DMS 273 (cell line): Measurements from ENCODE around the gene ADCY6.

Source experiments
- DNase-seq: peaks from one replicate; lab custom pipeline; 2025; ENCODE audit not compliant: unreplicated experiment; lab: John Stamatoyannopoulos, UW

Gene ADCY6

GRCh38 chr12:48816143-48816854 lies 27.4 kb upstream of the ADCY6 start:
- peak; percentile 42 for DNase-seq

GRCh38 chr12:48815126-48816110 lies 26.5 kb upstream of the ADCY6 start:
- DNase-seq = peak; percentile 81

GRCh38 chr12:48814262-48815125 lies 25.6 kb upstream of the ADCY6 start:
- peak; percentile 85 for DNase-seq

DNA sequence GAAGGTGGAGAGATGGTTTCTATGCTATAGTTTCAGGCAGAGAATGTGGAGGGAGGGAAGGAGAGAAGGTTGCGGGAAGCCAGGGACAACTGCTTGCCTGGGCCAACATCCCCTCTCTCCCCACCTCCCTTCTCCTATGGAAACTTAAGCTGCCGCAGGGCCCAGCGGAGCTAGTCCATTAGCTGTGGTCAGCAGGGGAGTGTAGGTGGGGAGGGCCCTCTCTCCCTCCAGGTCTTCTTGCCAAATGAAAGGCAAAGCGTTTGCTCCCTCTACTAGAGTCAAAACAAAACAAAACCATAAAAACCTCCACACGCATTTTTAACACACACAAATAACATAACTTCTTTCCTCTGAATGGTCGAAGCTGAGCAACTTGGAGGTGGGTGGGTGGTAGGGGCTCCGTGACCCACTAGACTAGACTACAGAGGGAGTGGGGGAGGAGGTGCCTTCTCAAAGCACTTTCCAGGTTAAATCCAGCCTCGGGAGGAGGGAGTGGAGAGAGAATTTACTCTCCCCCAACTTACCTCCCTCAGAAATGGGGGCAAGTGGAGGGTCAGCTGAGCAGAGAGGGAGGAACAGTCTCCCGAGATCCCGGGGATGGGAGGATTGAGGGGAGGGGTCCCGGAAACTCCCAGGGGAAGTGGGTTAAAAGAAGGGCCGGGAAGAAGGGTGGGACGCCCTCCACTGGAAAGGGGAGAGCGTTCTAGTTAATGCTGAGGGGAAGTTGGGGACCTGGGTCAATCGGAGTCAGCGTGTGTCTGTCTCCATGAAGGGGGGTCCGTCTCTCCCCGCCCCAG lies 24.8 kb upstream of the ADCY6 start:
- DNase-seq = no peak

GRCh38 chr12:48812389-48812788 lies 23.5 kb upstream of the ADCY6 start:
- DNase-seq = no peak

- DNase-seq = no peak
Measured at GRCh38 chr12:48811437-48812090, 22.7 kb upstream of the ADCY6 start.

DNA sequence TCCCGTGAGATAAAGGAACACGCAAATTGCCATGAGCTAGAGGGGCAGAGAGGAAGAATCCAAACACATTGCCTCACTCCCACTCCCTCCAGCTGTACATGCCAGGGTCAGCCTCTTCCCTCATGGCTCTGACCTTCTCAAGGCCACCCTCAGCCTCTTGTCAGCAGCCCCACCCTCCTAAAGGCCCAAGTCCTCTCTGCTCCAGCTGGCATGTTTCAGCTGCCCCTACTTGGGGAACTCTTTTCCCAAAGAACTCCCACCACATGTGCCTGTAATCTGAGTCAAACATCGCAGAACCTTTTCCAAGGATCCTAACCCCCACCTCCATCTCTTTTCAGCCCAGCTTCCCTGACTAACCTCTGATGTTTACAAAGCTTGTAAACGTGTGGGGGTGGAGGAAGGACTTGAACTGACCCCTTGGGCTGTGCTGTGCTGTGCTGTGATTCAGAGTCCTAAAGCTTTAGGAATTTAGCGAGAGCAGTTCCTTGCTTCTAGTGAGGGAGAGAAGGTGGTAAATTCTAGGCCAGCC lies 22.1 kb upstream of the ADCY6 start:
- DNase-seq = no peak

GRCh38 chr12:48807981-48808380 lies 19.1 kb upstream of the ADCY6 start:
- no peak for DNase-seq

GRCh38 chr12:48803675-48804074 lies 14.8 kb upstream of the ADCY6 start:
- no peak for DNase-seq

DNA sequence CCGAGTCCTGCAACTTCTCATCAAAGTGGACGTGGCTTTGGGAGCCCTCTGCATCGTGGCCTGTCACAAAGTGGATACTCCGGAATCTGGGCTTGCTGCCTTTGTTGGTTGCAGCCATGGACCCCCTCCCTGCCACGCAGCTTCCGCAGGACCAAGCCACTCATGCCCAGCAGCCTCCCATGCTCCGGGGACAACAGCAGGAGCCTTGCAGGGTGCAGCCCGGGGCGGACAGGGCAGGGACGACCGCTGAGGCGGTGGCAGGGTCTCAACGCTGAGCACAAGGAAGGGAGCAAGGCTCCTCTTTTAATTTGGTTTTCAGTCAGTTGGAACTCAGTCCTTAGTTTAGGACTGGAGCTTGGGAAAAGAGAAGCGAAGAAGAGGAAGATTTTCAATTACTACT lies 12.1 kb upstream of the ADCY6 start:
- DNase-seq = no peak

DNA sequence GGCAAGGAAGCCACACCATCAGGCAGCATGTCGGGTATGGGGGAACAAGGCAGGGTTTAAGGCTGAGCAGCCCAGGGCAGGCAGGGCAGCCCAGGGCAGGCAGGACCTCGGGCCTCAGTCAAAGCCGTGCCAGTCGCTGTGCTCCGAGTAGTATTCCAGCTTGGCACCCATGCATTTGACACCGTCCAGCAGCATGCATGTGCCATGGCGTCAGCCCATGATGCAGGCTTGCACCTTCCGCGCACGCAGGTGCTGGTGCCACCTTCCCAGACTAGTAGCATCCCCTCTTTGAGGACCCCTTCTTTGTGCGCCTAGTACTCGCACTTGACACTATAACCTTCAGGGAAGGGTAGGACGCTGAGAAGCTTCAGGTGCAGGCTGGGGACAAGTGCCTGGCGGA lies 11.6 kb upstream of the ADCY6 start:
- no peak for DNase-seq

GRCh38 chr12:48796976-48797375 lies 8.1 kb upstream of the ADCY6 start:
- no peak for DNase-seq

GRCh38 chr12:48795550-48796455 lies 6.9 kb upstream of the ADCY6 start:
- peak; percentile 82 for DNase-seq

GRCh38 chr12:48794870-48795269 lies 6.0 kb upstream of the ADCY6 start:
- no peak for DNase-seq

DNA sequence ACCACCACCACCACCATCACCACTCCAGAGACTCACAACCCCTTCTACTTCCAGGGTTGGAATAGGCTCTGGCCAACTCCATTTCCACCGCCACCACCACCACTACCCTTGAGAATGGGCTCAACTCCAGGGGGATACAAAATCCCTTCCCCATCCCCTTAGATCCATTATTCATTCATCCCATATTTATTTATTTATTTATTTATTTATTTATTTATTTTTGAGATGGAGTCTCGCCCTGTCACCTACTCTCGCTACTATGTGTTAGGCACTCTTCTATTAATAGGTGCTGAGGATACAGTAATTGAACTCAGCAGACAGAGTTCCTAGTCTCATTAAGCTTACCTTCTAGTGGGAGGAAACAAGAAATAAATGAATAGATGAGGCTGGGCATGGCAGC lies 4.8 kb upstream of the ADCY6 start:
- DNase-seq = no peak

GRCh38 chr12:48789858-48790326 lies 1.0 kb upstream of the ADCY6 start:
- no peak for DNase-seq

- no peak for DNase-seq
Measured at GRCh38 chr12:48788524-48788853, 400 bp downstream of the ADCY6 start.

DNA sequence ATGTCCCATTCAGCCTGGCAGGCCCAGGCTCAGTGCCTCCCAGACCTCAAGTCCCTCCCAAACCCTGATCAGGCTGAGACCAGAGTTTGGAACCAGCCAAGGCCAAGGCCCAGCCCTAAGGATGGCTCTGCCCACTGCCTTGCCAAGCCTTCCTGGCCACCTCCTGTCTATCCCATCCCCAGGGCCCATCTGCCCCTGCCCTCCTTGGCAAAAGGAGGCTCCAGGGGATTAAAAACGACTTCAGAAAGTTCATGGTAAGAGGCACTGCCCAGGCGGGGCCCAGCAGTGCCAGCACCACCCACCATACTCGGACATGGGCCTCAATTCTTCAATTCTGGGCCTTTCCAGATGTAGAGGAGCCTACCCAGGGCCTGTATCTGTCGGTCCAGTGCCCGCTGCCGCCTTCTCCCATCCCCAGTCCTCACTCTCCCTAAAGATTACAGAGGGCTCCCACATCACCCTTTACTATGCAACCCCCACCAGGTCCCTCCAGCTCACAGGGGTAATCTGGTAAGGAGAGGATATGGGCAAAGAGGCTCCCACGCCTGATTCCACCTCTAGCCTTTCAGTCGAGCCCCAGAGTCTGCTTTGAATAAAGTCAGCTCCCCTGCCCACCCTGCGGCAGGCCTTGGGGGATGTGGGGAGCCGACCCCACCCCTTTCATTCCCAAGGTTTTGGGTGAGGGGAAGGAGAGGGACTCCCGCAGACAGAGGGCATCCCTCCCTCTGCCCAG lies 932 bp downstream of the ADCY6 start:
- no peak for DNase-seq
